SK-N-SH (cell line): ENCODE measurements around the gene SNX15. TPM values are rescaled to one million over a fixed set of nuclear protein-coding genes. Genes with fewer than 3 reads are reported as not detected.
"Not testable (repeated sequence)": the region's sequence is repeated elsewhere in the genome, so short reads cannot be mapped to it uniquely, and the experiment has no call there.

Experiments used
- CTCF ChIA-PET: fragments of 300-600, 350-600 bp; formaldehyde crosslinking; extraction: SDS; loops from one replicate; lab custom pipeline; 2021; lab: Yijun Ruan, JAX
- POLR2A ChIA-PET: fragments of 350-600 bp; sonication (Branson Sonifier 250); formaldehyde crosslinking; extraction: SDS; loops from one replicate; lab custom pipeline; 2020; ENCODE audit warnings: antibody characterized with exemption, inconsistent platforms; lab: Yijun Ruan, JAX
- DNase-seq: peaks from one replicate; pipeline ENCODE4 v3.0.0; 2012
- H2AFZ ChIP-seq: fragments of 200-600 bp; sonication (generic); 2 replicates; pipeline ENCODE4 v1.8.1; 2016; ENCODE audit warnings: antibody characterized with exemption, mild to moderate bottlenecking, low read depth
- H3F3A ChIP-seq: fragments of 200-600 bp; sonication (generic); replicated peaks from 2 replicates; pipeline ENCODE3; 2016; ENCODE audit warnings: antibody characterized with exemption, mild to moderate bottlenecking; ENCODE audit not compliant: insufficient read depth
- H3K27ac ChIP-seq, 2 experiments: fragments of 200-500 bp in 1 of 2; fragments of 200-600 bp in 1 of 2; sonication (Bioruptor generic) in 1 of 2; sonication (generic), shearing (Covaris generic) in 1 of 2; 2 replicates each; pipeline versions ENCODE4 v1.5.1 to v1.6.1; 2014 to 2016; ENCODE audit warnings: low read depth in 2 of 2, inconsistent platforms in 1 of 2, low read length in 1 of 2, mild to moderate bottlenecking in 1 of 2, mixed read lengths in 1 of 2
- H3K27me3 ChIP-seq: fragments of 200-600 bp; sonication (generic), shearing (Covaris generic); 2 replicates; pipeline ENCODE4 v1.6.1; 2016; ENCODE audit warnings: mixed run types; ENCODE audit not compliant: insufficient read depth
- H3K36me3 ChIP-seq, 2 experiments: fragments of 200-500 bp in 1 of 2; fragments of 200-600 bp in 1 of 2; sonication (Bioruptor generic) in 1 of 2; sonication (generic) in 1 of 2; replicated peaks in 1 of 2; 2 replicates each; pipeline versions ENCODE3 to v1.5.1; 2014 to 2016; ENCODE audit warnings: low read length in 1 of 2, mild to moderate bottlenecking in 1 of 2; ENCODE audit not compliant: insufficient read depth in 2 of 2, control insufficient read depth in 1 of 2
- H3K4me1 ChIP-seq, 2 experiments: fragments of 200-500 bp in 1 of 2; fragments of 200-600 bp in 1 of 2; sonication (Bioruptor generic) in 1 of 2; sonication (generic), shearing (Covaris generic) in 1 of 2; 2 replicates each; pipeline versions ENCODE4 v1.5.1 to v1.6.1; 2014 to 2016; ENCODE audit warnings: low read depth in 1 of 2, low read length in 1 of 2, mixed run types in 1 of 2; ENCODE audit not compliant: insufficient read depth in 2 of 2, control insufficient read depth in 1 of 2
- H3K4me2 ChIP-seq: fragments of 200-600 bp; sonication (generic), shearing (Covaris generic); 2 replicates; pipeline ENCODE4 v1.6.1; 2017; ENCODE audit warnings: mixed run types
- H3K4me3 ChIP-seq, 2 experiments: fragments of 200-500 bp in 1 of 2; fragments of 200-600 bp in 1 of 2; sonication (Bioruptor generic) in 1 of 2; sonication (generic), shearing (Covaris generic) in 1 of 2; 2 replicates each; pipeline versions ENCODE4 v1.5.1 to v1.8.1; 2014 to 2016; ENCODE audit warnings: low read depth in 2 of 2, inconsistent platforms in 1 of 2, low read length in 1 of 2, mild to moderate bottlenecking in 1 of 2, mixed read lengths in 1 of 2, moderate library complexity in 1 of 2
- H3K79me2 ChIP-seq: fragments of 200-600 bp; sonication (generic); 2 replicates; pipeline ENCODE4 v1.8.1; 2017; ENCODE audit warnings: mild to moderate bottlenecking; ENCODE audit not compliant: insufficient read depth
- H3K9ac ChIP-seq: fragments of 200-600 bp; sonication (generic); 2 replicates; pipeline ENCODE4 v1.6.1; 2017; ENCODE audit warnings: mixed run types
- H3K9me2 ChIP-seq: fragments of 200-600 bp; sonication (generic); 2 replicates; pipeline ENCODE4 v1.6.1; 2017; ENCODE audit warnings: mixed run types
- H3K9me3 ChIP-seq: fragments of 200-600 bp; sonication (generic); 2 replicates; pipeline ENCODE4 v1.6.1; 2017; ENCODE audit warnings: mixed run types, mild to moderate bottlenecking, moderate library complexity
- H4K20me1 ChIP-seq: fragments of 200-600 bp; sonication (generic); 2 replicates; pipeline ENCODE4 v1.6.1; 2017; ENCODE audit warnings: mild to moderate bottlenecking, mixed run types; ENCODE audit not compliant: insufficient read depth
- CTCF ChIP-seq: fragments of 200-600 bp; sonication (generic); IDR thresholded peaks from 2 replicates; pipeline ENCODE4 v1.6.1; 2017; ENCODE audit warnings: antibody characterized with exemption, mild to moderate bottlenecking, moderate library complexity
- EP300 ChIP-seq, 2 experiments: IDR thresholded peaks; 2 replicates each; pipeline versions ENCODE4 v1.4.0 to v1.6.1; 2012; ENCODE audit warnings: borderline replicate concordance in 1 of 2, low read depth in 1 of 2, low read length in 1 of 2
- FOSL2 ChIP-seq: IDR thresholded peaks from 2 replicates; pipeline ENCODE4 v1.4.0; 2012; ENCODE audit warnings: low read depth, mild to moderate bottlenecking, moderate library complexity, borderline replicate concordance
- SMC3 ChIP-seq: IDR thresholded peaks from 2 replicates; pipeline ENCODE4 v1.6.1; 2012; ENCODE audit warnings: low read depth, low read length, improper control_type of control experiment
- USF2 ChIP-seq: fragments of 150-350 bp; IDR thresholded peaks from 2 replicates; pipeline ENCODE4 v1.6.1; 2017; ENCODE audit warnings: antibody characterized with exemption, low read length, low read depth, borderline replicate concordance
- ZBTB33 ChIP-seq: IDR thresholded peaks from 2 replicates; pipeline ENCODE4 v1.4.0; 2012; ENCODE audit warnings: low read depth, borderline replicate concordance
- WGBS: methylation state at CpG from one replicate; pipeline ENCODE4 v1.1.6; 2017; ENCODE audit warnings: low lambda C conversion rate; 5-methylcytosine and 5-hydroxymethylcytosine counted together
- polyA plus RNA-seq, 3 experiments: library from polyadenylated mRNA; depleted of rRNA; stranded (reverse); fragments of >200 nt; gene quantifications; 2 replicates each; pipeline ENCODE4 v1.2.3, GENCODE V29; 2012

SNX15 gene
- polyA plus RNA-seq, 1 of the 3 experiments (the other 2 are of a cell fraction) = 17.2 TPM

DNA sequence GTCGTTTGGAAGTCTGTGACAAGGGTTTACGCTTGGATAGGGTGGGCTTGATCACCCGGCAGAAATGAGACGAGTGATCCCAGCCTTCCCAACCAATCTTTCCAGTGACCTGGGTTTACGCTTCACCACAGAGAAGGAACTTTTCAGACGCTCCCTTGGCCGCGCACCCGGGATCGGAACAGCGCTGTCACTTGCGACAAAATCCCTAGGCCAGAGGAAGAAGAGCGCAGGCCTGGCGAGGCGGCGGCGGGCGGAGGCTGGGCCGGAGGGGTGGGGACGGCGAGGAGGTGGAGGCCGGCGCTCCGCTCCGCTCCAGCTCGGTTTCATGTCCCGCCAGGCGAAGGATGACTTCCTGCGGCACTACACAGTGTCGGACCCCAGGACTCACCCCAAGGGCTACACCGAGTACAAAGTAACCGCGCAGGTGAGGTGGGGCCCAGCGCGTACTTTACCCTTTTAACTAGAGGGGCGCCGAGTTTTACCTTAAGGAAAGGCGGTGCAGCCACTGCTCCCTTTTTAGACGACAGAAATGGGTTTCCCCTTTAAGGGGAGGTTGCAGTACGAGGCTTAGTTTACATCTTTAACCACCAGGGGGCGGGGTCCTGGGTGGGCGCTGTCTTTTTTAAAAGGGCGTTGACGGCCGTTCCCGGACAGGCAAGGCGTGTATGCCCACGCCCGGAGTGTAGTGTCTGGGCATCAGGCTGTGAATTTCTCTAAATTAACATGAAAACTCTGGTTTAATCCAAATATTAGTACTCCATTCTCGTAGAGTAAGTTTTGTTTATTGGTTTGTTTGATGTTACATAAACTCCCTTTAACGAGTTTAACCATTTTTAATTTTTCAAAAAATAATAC is at the start of gene SNX15 (continued):
- TF ChIP-seq CTCF = peak; percentile 60
- TF ChIP-seq FOSL2 = no peak
- no peak for TF ChIP-seq ZBTB33
- TF ChIP-seq USF2 = no peak
- peak in 1 of 2 experiments; percentile 9; a peak in 1 of 4 replicates for TF ChIP-seq EP300 (IDR thresholded peaks at IDR 0.05; ENCODE audit: borderline replicate concordance in 1 of 2, low read depth in 1 of 2, low read length in 1 of 2)
- no peak for TF ChIP-seq SMC3

DNA sequence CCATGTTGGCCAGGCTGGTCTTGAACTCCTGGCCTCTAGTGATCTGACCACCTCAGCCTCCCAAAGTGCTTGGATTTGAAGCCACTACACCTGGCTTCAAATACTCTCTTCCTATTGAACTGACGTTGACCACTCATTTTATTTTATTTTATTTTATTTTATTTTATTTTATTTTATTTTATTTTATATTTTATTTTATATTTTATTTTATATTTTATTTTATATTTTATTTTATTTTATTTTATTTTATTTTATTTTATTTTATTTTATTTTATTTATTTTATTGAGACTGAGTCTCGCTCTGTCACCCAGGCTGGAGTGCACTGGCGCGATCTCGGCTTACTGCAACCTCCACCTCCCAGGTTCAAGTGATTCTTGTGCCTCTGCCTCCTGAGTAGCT is 43.9 kb upstream of the SNX15 start:
- 63% methylated on average over 5 of the region's 5 CpGs for WGBS
- H4K20me1 ChIP-seq, H3K9me2 ChIP-seq, H3K27ac ChIP-seq, H3F3A ChIP-seq, H3K9me3 ChIP-seq, H2AFZ ChIP-seq, H3K4me1 ChIP-seq, H3K9ac ChIP-seq, H3K27me3 ChIP-seq, H3K36me3 ChIP-seq, H3K79me2 ChIP-seq, POLR2A ChIA-PET, H3K4me2 ChIP-seq, DNase-seq, H3K4me3 ChIP-seq: not testable (repeated sequence)
- CTCF ChIA-PET = interaction anchor here (0.9 to 1.0 kb wide), 2 partner anchors 30 to 134 kb away, joined by 3 read pairs; partner anchors contain the start of gene ZNHIT2
